NCI-H748 treated with DMSO at 0.1 percent for 48 hours (cell line): ENCODE measurements around the gene ENAH.
"Not testable (repeated sequence)": the region's sequence is repeated elsewhere in the genome, so short reads cannot be mapped to it uniquely, and the experiment has no call there.

Source experiments
- DNase-seq: peaks from one replicate; lab custom pipeline; 2025; lab: John Stamatoyannopoulos, UW

Gene ENAH

GRCh38 chr1:225493591-225494246 lies 159.2 kb downstream of the ENAH start:
- no peak for DNase-seq

GRCh38 chr1:225488676-225489075 lies 164.2 kb downstream of the ENAH start:
- DNase-seq: no peak

- DNase-seq: no peak
Observed at GRCh38 chr1:225486856-225487255, 166.1 kb downstream of the ENAH start.

- no peak for DNase-seq
Observed at GRCh38 chr1:225485991-225486530, 166.9 kb downstream of the ENAH start.

GRCh38 chr1:225485226-225485625 lies 167.7 kb downstream of the ENAH start:
- DNase-seq: no peak

- no peak for DNase-seq
Observed at GRCh38 chr1:225484657-225485214, 168.2 kb downstream of the ENAH start.

- no peak for DNase-seq
Observed at GRCh38 chr1:225483818-225484656, 168.9 kb downstream of the ENAH start.

GRCh38 chr1:225482421-225482950 lies 170.4 kb downstream of the ENAH start:
- DNase-seq: no peak

GRCh38 chr1:225481738-225482137 lies 171.2 kb downstream of the ENAH start:
- DNase-seq: peak; percentile 85

GRCh38 chr1:225480825-225481434 lies 172.0 kb downstream of the ENAH start:
- DNase-seq: peak; percentile 79

- no peak for DNase-seq
Observed at GRCh38 chr1:225479996-225480720, 172.8 kb downstream of the ENAH start.

- no peak for DNase-seq
Observed at GRCh38 chr1:225479341-225479740, 173.6 kb downstream of the ENAH start.

GRCh38 chr1:225477296-225477911 lies 175.5 kb downstream of the ENAH start:
- DNase-seq: no peak

GRCh38 chr1:225476538-225476988 lies 176.4 kb downstream of the ENAH start:
- no peak for DNase-seq

GRCh38 chr1:225476100-225476511 lies 176.8 kb downstream of the ENAH start:
- DNase-seq: no peak

- DNase-seq: peak; percentile 28
Observed at GRCh38 chr1:225474986-225475820, 177.7 kb downstream of the ENAH start.

- no peak for DNase-seq
Observed at GRCh38 chr1:225474439-225474985, 178.4 kb downstream of the ENAH start.

- DNase-seq: not testable (repeated sequence)
Observed at GRCh38 chr1:225473676-225474438, 179.1 kb downstream of the ENAH start.

- DNase-seq: not testable (repeated sequence)
Observed at GRCh38 chr1:225473266-225473665, 179.7 kb downstream of the ENAH start.
